HCEC 1CT (cell line): ENCODE results near the gene RANBP3.
"Not testable (repeated sequence)": the region's sequence is repeated elsewhere in the genome, so short reads cannot be mapped to it uniquely, and the experiment has no call there.

Source experiments
- DNase-seq: peaks from one replicate; pipeline ENCODE4 v3.0.0-alpha.2; 2017

Gene RANBP3

DNA sequence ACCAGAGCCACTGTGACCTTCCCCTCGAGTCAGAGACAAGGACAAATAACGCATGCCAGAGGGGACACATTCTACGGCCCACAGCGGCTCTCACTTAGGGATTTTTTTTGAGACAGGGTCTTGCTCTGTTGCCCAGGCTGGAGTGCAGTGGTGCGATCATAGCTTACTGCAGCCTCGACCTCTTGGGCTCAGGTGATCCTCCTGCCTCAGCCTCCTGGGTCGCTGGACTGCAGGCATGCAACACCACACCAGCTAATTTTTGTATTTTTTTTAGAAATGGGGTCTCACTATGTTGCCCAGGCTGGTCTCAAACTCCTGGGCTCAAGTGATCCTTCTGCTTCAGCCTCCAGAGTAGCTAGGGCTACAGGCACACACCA, 28.1 kb upstream of the RANBP3 start:
- not testable (repeated sequence) for DNase-seq

- DNase-seq = no peak
Measured at GRCh38 chr19:6005321-6006069, 27.6 kb upstream of the RANBP3 start.

GRCh38 chr19:6003976-6004375, 26.0 kb upstream of the RANBP3 start:
- no peak for DNase-seq

- DNase-seq = no peak
Measured at GRCh38 chr19:6002591-6002990, 24.7 kb upstream of the RANBP3 start.

DNA sequence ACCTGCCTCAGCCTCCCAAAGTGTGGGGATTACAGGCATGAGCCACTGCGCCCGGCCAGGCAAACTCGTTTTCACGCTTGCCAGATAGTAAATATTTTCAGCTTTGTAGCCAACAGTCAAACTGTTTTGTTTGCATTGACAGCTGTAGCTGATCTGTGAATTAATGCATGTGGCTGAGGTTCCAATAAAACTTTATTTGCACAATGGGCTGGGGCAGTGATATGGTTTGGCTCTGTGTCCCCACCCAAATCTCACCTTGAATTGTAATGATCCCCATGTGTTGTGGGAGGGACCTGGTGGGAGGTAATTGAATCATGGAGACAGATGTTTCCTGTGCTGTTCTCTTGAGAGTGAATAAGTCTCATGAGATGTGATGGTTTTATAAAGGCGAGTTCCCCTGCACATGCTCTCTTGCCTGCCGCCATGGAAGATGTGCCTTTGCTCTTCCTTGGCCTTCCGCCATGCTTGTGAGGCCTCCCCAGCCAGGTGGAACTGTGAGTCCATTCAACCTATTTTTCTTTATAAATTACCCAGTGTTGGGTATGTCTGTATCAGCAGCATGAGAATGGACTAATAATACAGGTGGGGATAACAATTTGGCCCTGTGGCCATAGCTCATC, 22.4 kb upstream of the RANBP3 start:
- no peak for DNase-seq

- no peak for DNase-seq
Measured at GRCh38 chr19:5999693-6000092, 21.8 kb upstream of the RANBP3 start.

DNA sequence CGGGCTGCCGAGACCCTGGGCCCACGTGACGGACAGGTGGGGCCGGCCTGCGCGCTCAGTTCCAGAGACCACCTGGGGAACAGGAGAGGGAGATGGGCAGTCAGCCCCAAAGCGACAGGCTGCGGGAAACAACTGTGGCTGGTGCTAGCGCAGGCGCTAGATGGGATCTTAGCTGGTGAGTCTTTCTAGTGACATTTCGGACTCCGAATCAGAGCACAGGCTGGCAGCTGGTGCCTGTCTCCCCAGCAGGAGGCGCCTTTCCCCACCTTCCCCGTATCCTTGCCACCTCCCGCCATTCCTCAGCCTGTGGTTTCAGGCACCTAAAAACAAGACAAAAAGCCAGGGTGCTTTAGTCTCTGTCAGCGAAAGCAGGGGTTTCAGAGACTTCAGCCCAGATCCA, 19.4 kb upstream of the RANBP3 start:
- DNase-seq = no peak

DNA sequence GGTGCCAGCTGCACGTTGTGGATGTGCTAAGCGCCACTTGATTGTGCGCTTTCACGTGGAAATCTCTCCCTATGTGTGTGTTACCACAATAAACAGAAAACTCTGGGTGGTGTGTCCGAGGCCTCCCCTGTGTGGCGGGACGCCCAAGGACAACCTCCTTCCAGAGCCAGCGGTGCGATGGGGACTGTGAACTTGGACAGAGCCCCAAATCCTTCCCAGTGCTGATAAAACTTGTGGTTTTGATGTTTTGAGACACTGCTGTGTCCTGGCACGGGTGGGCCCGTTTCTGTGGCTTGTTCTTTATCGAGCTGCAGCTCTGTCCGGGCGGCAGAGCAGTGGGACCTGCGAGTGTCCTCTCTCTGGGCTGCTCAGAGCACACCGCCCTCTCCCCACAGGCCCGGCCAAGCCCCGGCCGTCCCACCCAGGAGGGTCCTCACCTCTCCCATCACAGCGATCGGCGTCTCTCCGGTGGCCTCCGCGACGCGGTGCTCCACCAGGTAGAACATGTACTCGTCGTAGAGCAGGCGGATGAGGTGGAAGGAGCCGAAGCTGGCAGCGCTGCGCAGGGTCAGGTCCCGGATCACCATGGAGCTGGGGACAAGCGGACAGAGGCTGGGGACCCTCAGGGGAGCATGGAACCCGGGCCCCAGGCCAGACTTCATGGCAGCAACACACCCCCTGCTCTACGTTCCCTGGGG, 18.8 kb upstream of the RANBP3 start:
- DNase-seq = no peak

DNA sequence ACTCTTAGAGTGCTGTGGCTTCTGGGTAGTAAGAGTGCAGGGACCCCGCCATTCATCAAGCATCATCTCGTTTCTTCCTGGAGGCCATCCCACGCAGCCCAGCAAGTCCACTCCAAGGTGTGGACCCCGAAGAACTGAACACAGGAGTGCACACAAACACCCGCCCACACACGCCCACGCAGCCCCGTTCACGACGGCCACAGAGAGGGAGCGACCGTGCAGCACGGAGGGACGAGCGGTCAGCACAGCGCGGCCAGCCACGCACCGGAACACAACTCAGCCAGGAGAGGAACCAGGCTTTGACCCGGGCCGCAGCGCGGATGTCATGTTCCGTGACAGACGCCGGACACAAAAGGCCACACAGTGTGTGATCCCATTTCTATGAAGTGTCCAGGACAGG, 18.2 kb upstream of the RANBP3 start:
- DNase-seq = no peak

DNA sequence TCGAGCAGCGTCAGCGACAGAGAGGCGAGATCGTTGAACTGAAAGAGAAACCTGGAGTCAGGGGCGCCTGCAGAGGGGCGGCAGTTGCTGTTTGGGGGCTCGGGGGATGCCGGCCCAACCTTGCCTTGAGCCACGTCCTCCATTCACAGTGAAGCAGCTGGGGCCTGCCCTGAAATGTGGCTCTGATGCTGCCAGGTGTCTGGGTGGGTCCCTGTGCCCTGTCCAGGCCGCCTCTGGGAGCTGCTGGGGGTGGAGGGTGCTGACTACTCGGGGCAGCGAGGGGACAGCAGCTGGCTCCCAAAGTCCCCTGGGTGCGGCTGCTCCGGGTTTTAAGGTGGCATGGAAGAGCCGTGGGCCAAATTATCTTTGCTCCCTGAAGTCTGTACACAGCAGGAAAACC, 17.7 kb upstream of the RANBP3 start:
- DNase-seq = no peak

DNA sequence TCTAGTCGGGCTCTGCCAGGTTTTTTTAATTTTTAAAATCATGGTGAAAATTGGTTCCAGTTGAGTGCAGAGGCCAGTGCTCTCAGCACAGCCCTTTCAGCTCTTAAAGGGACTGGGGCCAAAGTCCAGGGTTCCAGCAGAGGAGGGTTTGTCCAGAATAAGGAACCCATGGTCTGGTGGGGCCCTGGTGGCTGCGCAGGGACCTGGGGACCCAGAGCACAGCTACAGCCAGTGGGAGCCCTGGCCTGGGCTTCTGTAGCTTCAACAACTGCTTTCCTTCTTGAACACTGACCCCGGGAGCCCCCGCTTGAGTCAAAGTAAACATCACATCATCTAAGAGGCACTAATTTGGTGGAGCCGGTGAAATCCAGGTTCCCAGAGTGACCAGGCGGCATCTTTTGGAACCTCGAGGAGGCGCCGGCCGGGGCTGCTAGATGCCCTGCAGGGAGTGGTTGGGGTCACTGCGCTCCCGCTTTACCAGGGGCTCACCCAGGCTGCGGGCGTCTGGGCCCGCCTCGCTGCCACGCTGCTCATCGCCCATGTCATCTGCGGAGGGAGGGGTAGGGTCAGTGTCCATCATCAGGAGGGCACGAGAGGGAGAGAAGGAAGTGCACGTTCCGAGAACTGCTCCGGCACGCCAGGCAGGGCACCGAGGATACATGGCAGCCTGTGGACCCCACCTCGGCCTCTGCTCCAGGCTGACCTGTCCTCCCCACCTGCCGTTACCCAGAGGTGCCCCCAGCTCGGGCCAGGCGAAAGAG, 16.6 kb upstream of the RANBP3 start:
- DNase-seq = no peak

DNA sequence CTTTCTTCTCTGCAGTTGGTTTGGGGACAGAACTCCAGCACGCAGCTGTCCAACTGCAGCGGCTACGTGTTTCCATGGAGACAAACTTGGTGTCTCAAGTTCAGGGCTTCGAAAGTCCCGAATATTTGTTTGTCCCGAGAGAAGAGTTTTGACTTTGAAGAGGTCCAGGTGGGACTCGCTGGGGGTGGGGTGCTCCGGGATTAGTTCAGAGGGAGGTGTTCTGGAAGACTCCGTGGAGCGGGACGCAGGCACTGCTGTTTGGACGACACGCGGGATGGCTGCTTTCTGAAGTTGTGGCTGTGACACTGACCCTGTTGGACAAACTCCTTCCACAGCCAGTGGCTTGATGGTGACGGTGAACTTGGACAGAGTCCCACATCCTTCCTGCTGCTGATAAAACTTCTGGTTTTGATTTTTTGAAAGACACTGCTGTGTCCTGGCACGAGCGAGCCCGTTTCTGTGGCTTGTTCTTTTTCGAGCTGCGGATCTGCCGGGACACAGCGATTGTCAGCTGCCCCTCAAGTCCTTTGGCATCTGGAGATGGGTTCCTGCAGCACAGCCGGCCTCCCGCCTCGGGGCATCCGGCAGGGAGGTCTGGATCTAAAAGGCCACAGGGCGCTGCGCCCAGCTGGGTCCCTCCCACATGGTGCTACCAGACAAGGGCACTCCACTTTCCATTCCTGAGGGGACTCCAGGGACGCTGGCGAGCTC, 15.9 kb upstream of the RANBP3 start:
- no peak for DNase-seq

DNA sequence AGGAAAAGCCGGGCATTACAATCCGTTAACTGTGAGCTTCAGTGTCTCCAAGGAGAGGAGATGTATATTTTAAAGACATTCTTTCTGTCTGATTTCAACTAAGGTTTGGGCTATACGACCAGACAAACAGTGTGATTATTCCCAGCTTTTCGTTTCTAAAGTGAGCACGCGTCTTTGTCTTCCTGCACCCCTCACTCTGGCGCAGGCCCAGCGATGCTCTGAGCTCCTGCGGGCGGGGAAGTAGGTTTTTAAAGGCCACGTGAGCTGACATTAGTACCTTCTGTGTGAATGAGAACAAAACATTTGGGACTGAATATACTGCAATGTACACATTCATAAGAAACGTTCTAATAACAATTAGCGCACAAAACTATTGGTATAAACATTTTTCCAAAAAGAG, 15.3 kb upstream of the RANBP3 start:
- DNase-seq = no peak

DNA sequence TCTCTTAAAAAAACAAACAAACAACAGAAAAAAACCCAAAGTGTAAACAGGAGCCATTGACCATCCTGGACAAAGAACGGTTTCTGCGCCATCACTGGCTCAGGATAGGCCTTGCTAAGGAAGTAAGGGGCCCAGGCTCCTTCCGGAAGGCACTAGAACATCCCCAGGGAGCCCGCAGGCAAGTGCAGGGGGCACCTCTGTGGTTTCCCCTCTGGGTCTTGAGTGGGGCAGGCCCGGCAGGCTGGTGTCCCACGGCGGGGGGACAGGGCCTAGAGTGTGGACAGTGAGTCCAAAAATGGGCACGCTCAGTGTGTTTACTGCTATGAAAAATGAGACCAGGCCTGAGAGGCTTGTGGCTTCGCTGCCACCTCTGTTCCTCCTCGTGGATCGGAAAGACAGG, 14.8 kb upstream of the RANBP3 start:
- DNase-seq = no peak

GRCh38 chr19:5991244-5991838, 13.4 kb upstream of the RANBP3 start:
- DNase-seq = no peak

DNA sequence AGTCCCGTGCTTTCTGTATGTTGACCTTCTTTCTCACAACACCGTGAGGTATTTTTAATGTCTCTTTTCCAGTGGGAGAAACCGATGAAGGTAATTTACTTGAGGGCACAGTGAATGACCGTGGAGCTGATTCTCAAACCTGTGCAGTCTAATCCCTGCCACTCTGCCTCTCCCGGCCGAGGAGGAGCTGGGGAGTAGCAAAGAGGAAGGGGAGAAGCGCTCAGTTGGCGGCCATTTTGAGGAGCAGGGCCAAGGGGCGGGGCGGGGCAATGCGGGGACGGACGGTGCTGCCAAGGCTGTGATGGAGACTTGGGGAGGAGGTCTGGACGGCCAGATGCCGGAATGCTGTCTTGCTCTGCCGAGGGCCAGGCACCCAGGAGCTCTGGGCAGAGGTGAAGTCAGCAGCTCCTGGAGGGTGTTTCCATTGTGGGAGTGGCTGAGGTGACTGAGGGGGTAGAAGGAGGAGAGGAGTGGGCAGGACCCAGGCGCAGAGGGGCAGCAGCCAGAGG, 12.4 kb upstream of the RANBP3 start:
- no peak for DNase-seq

DNA sequence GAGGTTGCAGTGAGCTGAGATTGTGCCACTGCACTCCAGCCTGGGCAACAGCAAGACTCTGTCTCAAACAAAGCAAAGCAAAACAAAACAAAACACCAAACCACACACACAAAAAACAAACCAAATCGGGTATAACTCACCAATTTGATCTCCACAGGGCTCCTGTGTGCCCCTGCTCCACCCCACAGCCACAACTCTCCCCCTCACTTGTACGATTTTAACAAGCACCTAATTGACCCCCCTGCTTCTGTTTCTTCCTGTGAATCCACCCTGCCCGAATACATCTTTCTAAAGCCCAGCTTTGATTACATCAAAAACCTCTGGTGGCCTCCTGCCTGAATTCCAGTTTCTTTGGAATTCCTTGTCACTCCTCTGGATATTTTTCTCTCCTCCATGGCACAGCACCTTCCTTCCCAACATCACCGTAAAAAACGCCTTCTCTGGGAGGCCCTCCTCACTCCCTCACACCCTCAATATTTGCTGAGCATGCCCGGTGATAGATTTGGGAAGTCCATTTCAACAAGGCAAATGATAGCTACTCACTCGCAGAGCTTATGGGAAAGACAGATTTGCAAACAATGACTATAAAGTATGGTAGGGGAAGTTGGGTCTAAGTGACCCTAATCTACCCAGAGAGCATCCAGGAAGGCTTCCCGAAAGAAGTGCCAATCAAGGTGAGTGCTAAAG, 11.6 kb upstream of the RANBP3 start:
- no peak for DNase-seq

DNA sequence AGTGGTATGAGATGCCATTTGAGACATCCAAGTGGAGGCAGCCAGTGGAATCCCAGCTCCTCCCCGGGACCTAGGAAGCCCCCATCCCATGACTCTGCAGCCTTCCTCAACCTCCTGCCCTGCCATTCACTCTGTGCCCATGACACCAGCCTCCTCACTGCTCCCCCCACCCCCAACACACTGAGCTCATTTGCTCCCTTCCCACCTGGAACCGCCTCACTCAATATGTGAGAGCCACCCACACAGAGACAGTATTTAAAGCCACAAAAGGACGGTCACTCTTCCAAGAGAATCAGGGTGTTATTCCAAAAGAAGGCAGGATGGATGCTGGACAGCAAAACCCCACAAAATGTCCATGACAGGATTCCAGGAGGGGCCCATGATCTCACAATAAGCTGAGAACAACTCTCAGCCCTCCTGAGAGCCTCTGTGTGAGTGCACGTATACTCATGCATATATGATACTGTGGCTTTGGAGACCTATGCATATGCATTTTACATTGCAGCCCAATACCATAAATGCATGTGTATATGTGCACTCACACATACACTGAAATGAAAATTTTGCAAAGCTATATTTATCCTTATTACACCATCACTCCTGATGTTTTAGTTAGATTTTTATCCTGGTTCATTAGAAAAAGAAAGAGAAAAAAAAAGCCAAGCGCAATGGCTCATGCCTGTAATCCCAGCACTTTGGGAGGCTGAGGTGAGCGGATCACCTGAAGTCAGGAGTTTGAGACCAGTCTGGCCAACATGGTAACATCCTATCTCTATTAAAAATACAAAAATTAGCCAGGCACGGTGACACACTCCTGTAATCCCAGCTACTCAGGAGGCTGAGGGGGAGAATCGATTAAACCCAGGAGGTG, 10.8 kb upstream of the RANBP3 start:
- no peak for DNase-seq

GRCh38 chr19:5987077-5987818, 9.3 kb upstream of the RANBP3 start:
- peak; percentile 64 for DNase-seq

DNA sequence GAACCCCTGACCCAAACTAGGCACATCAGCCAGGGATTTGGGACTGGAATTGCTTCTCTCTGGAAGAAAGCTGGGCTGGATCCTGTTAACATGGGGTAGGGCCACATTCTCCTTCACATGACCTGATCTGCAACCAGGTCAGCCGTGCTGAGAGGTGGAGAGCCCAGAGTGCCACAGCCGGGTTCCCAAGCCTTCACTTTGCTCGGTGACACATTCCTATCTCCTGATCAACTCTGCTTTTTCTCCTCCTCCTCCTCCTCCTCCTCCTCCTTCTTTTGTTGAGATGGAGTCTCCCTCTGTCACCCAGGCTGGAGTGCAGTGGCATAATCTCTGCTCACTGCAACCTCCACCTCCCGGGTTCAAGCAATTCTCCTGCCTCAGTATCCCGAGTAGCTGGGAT, 7.9 kb upstream of the RANBP3 start:
- DNase-seq = not testable (repeated sequence)
